Kidney (tissue), 14 donors: Measurements from ENCODE around the gene PRND. TPM values are rescaled to one million over a fixed set of nuclear protein-coding genes. Genes with fewer than 3 reads are reported as not detected.
A peak's percentile ranks its signal among the peaks of the same experiment; 100 is the strongest.

ENCODE experiments used
- DNase-seq, 5 donors: peaks; one replicate each; pipeline ENCODE4 v3.0.0-alpha.2; 2013 to 2020
- FAIRE-seq: peaks from 2 replicates; lab custom pipeline; 2012; peaks lifted over from hg19 to GRCh38; lab: Jason Lieb, UNC
- H3K27ac ChIP-seq, 2 donors: one replicate each; pipeline ENCODE4 v1.7.0; 2013; ENCODE audit warnings: low read depth in 2 of 2, low read length in 2 of 2, inconsistent platforms in 1 of 2
- H3K27me3 ChIP-seq: one replicate; pipeline ENCODE4 v1.7.1; 2013; ENCODE audit warnings: low read length, inconsistent platforms; ENCODE audit not compliant: control insufficient read depth, insufficient read depth
- H3K36me3 ChIP-seq, 3 donors: one replicate each; pipeline versions ENCODE4 v1.7.0 to v1.7.1; 2013; ENCODE audit warnings: low read length in 3 of 3, control low read depth in 1 of 3, inconsistent platforms in 1 of 3; ENCODE audit not compliant: insufficient read depth in 3 of 3, control insufficient read depth in 2 of 3
- H3K4me1 ChIP-seq, 3 donors: one replicate each; pipeline versions ENCODE4 v1.7.0 to v1.7.1; 2013; ENCODE audit warnings: low read length in 3 of 3, inconsistent platforms in 1 of 3, low read depth in 1 of 3; ENCODE audit not compliant: control insufficient read depth in 2 of 3, insufficient read depth in 2 of 3
- H3K4me3 ChIP-seq, 3 donors: one replicate each; pipeline versions ENCODE4 v1.7.0 to v1.8.1; 2013; ENCODE audit warnings: low read length in 3 of 3, control low read depth in 1 of 3, inconsistent platforms in 1 of 3
- H3K9ac ChIP-seq, 3 donors: one replicate each; pipeline versions ENCODE4 v1.7.0 to v1.7.1; 2013; ENCODE audit warnings: low read length in 3 of 3, control low read depth in 1 of 3, inconsistent platforms in 1 of 3
- H3K9me3 ChIP-seq, 3 donors: one replicate each; pipeline versions ENCODE4 v1.7.0 to v1.7.1; 2013; ENCODE audit warnings: low read length in 3 of 3, control low read depth in 1 of 3, inconsistent platforms in 1 of 3; ENCODE audit not compliant: control insufficient read depth in 2 of 3, insufficient read depth in 1 of 3
- CTCF ChIP-seq: IDR thresholded peaks from 3 replicates; pipeline ENCODE4 v1.5.1; 2012; ENCODE audit warnings: mild to moderate bottlenecking, moderate library complexity, borderline replicate concordance; ENCODE audit not compliant: insufficient read depth; ENCODE audit errors: extremely low read depth
- intact Hi-C: fragments of 100-400 bp; cut with DNase I; formaldehyde crosslinking; loops from one replicate; pipeline ENCODE4 v1.11.1; 2022
- polyA plus RNA-seq: library from polyadenylated mRNA; stranded (reverse); fragments of 350-450 nt; fragmentation: Illumina TruSeq; extraction: RNeasy Lipid Tissue Mini Kit (QIAGEN cat#74804); gene quantifications from one replicate; pipeline ENCODE4 v1.2.3, GENCODE V29; 2014; ENCODE audit warnings: low read depth, low replicate concordance; ENCODE audit not compliant: insufficient read depth
- total RNA-seq: library from RNA; stranded (reverse); fragmentation: NEBNext Ultra II Directional; extraction: Animal tissue kit (Norgen Biotek cat#: 25700); gene quantifications from one replicate; pipeline ENCODE4 v1.2.1, GENCODE V29; 2021
- donor health status: control.
- donor health status: control.
- donor health status: control.
- donor health status: control.
- donor health status: control.
- donor health status: DM: yes; HTN: yes; CAD: no.
- donor health status: Normal renal cell carcinoma (clear cell type).

Gene PRND
- total and polyA plus RNA-seq, 2 donors from 2014 or later, result not detected

GRCh38 chr20:4724459-4725262 lies 3.0 kb downstream of the PRND start:
- Histone ChIP-seq H3K9me3 (no peaks in the 10 kb centered on the region), H3K27me3 (no peaks in the 10 kb centered on the region), H3K9ac (no peak overlapping the region), H3K4me1 (peaks cover 0 to 5% (median 3%) of the 10 kb centered on the region in 3 donors), H3K36me3 (no peaks in the 10 kb centered on the region), H3K4me3 (no peak overlapping the region), H3K27ac (no peak overlapping the region)
- intact Hi-C loops, result no loop called here
- TF ChIP-seq CTCF, result no peak
- no peak for DNase-seq
- FAIRE-seq, result no peak

GRCh38 chr20:4725263-4725550 lies 3.5 kb downstream of the PRND start:
- FAIRE-seq (no peak), DNase-seq (no peak)
- Histone ChIP-seq H3K9me3 (no peaks in the 10 kb centered on the region), H3K4me3 (no peak overlapping the region), H3K36me3 (no peaks in the 10 kb centered on the region), H3K27ac (no peak overlapping the region), H3K27me3 (no peaks in the 10 kb centered on the region), H3K9ac (no peak overlapping the region), H3K4me1 (peaks cover 0 to 5% (median 0%) of the 10 kb centered on the region in 3 donors)
- intact Hi-C loops, result no loop called here
- TF ChIP-seq CTCF, result no peak

- FAIRE-seq, result no peak
- Histone ChIP-seq H3K4me3 (peak overlapping the region in 2 of 3 donors; percentile 35 to 40), H3K27me3 (no peaks in the 10 kb centered on the region), H3K9ac (no peak overlapping the region), H3K36me3 (no peaks in the 10 kb centered on the region), H3K4me1 (no peaks in the 10 kb centered on the region), H3K27ac (no peak overlapping the region), H3K9me3 (no peaks in the 10 kb centered on the region)
- intact Hi-C loops, result no loop called here
- DNase-seq, result peak in 2 of 5 donors; percentile 12 to 38
- TF ChIP-seq CTCF, result no peak
These were observed 5.1 kb downstream of the PRND start for GRCh38 chr20:4726710-4727397.
